ENCODE data around the gene KRT36.
A peak's percentile ranks its signal among the peaks of the same experiment; 100 is the strongest.

The KRT36 gene

GRCh38 chr17:41504246-41504977 is 14.7 kb upstream of the KRT36 start:
- FAIRE-seq, result no peak
- no peak for DNase-seq (ENCODE audit: low spot score)

GRCh38 chr17:41503202-41503601 is 13.5 kb upstream of the KRT36 start:
- DNase-seq (ENCODE audit: low spot score) (no peak), FAIRE-seq (no peak)

- FAIRE-seq, result no peak
- peak; percentile 79 for DNase-seq (ENCODE audit: low spot score)
These were observed 10.6 kb upstream of the KRT36 start for GRCh38 chr17:41500131-41500911.

- FAIRE-seq (no peak), DNase-seq (ENCODE audit: low spot score) (no peak)
These were observed 10.0 kb upstream of the KRT36 start for GRCh38 chr17:41499714-41500113.

- no peak for FAIRE-seq
- DNase-seq (ENCODE audit: low spot score), result no peak
These were observed 8.6 kb upstream of the KRT36 start for GRCh38 chr17:41498276-41498675.

GRCh38 chr17:41496803-41497484 is 7.2 kb upstream of the KRT36 start:
- peak; percentile 83 for DNase-seq (ENCODE audit: low spot score)
- FAIRE-seq, result no peak

GRCh38 chr17:41494524-41494923 is 4.8 kb upstream of the KRT36 start:
- DNase-seq (ENCODE audit: low spot score), result peak; percentile 49
- FAIRE-seq, result peak; percentile 82

GRCh38 chr17:41492771-41493170 is 3.1 kb upstream of the KRT36 start:
- FAIRE-seq, result no peak
- no peak for DNase-seq (ENCODE audit: low spot score)

GRCh38 chr17:41492351-41492750 is 2.6 kb upstream of the KRT36 start:
- no peak for FAIRE-seq

GRCh38 chr17:41491476-41491875 is 1.8 kb upstream of the KRT36 start:
- FAIRE-seq, result no peak

More at GRCh38 chr17:41492351-41492750, 2.6 kb upstream of the KRT36 start:
- no peak for DNase-seq (ENCODE audit: low spot score)

GRCh38 chr17:41490000-41490990 is 585 bp upstream of the KRT36 start:
- peak; percentile 63 for FAIRE-seq
- no peak for DNase-seq (ENCODE audit: low spot score)

More at GRCh38 chr17:41491476-41491875, 1.8 kb upstream of the KRT36 start:
- no peak for DNase-seq (ENCODE audit: low spot score)

- FAIRE-seq, result peak; percentile 52
- DNase-seq (ENCODE audit: low spot score), result no peak
These were observed 2.7 kb downstream of the KRT36 start for GRCh38 chr17:41486809-41487530.

GRCh38 chr17:41486316-41486715 is 3.4 kb downstream of the KRT36 start:
- DNase-seq (ENCODE audit: low spot score), result no peak
- FAIRE-seq, result no peak

GRCh38 chr17:41484920-41485904 is 4.5 kb downstream of the KRT36 start:
- FAIRE-seq, result no peak

GRCh38 chr17:41483991-41484826 is 5.5 kb downstream of the KRT36 start:
- DNase-seq (ENCODE audit: low spot score) (no peak), FAIRE-seq (no peak)

More at GRCh38 chr17:41484920-41485904, 4.5 kb downstream of the KRT36 start:
- DNase-seq (ENCODE audit: low spot score), result no peak

GRCh38 chr17:41483531-41483930 is 6.2 kb downstream of the KRT36 start:
- no peak for FAIRE-seq
- no peak for DNase-seq (ENCODE audit: low spot score)

- no peak for FAIRE-seq
- DNase-seq (ENCODE audit: low spot score), result no peak
These were observed 8.7 kb downstream of the KRT36 start, which contains the start of gene KRT35 for GRCh38 chr17:41481036-41481435. TSS of gene KRT35 (minus strand) at chr17:41481151. CDS start at chr17:41481097, 54 bp downstream.

- no peak for FAIRE-seq
These were observed 9.1 kb downstream of the KRT36 start for GRCh38 chr17:41480581-41480980.

More at GRCh38 chr17:41480581-41480980, 9.1 kb downstream of the KRT36 start:
- no peak for DNase-seq (ENCODE audit: low spot score)
